ENCODE data around the gene SCAP.
"Not testable (repeated sequence)": the region's sequence is repeated elsewhere in the genome, so short reads cannot be mapped to it uniquely, and the experiment has no call there.

GRCh38 chr3:47480267-47480666 is 4.5 kb upstream of the SCAP start:
- TF ChIP-seq CTCF (IDR thresholded peaks at IDR 0.05; ENCODE audit: insufficient read depth, low read length, poor library complexity, severe bottlenecking); EZH2phosphoT487 (conservative IDR thresholded peaks at IDR 0.05; ENCODE audit: low read length): not testable (repeated sequence)
